Right forelimb (tissue), 1 donor: ENCODE data around the gene ATF4.

Experiments
- DNase-seq: peaks from one replicate; pipeline ENCODE4 v3.0.0-alpha.2; 2018

ATF4 gene

DNA sequence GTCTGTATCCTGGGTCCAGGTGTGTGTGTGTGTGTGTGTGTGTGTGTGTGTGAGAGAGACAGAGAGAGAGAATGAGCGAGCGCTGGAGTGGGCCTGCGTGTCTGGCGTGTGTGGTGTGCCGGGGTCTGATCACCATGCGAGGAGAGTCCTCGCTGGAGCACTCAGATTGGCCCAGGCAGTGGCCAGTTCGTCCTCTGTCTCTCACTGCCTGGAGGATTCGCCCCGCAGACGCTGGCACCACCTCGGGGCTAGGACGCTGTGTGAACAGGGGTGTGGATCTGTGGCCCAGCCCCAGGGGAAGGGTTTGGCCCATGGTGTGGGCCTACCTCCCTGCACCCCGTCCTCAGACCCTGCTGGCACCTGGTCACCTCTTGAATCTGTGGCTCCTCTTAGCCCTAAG, 38.6 kb downstream of the ATF4 start:
- DNase-seq: no peak

DNA sequence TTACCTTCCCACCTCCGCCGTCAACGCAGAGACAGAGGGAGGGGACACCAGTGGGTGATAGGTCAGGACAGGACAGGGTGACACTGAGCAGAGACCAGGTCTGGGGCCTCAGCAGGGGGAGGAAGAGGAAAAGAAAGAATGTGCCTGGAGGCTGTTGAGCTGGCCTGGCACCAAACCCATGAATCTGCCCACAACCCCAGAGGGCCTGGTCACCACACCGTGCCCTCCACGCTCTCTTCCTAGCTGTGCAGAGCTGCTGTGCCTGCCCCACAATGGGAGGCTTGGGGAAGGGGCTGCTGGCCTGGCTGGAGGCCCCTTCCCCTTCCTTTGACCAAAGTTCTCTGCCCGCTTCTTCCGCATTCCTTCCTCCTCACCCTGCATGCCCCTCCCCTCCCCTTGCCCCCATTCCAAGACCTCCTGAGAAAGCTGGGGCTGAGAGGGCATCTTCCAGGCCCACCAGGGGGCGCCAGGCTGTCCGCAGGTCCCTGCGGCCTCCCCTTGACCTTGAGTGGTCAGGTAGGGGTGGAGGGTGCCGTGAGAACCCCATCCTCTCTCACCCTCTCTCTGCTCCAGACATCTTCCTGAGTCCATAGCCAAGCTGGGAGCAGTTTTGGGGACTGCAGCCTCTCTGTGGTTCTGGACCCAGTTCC, 39.2 kb downstream of the ATF4 start:
- DNase-seq: no peak

DNA sequence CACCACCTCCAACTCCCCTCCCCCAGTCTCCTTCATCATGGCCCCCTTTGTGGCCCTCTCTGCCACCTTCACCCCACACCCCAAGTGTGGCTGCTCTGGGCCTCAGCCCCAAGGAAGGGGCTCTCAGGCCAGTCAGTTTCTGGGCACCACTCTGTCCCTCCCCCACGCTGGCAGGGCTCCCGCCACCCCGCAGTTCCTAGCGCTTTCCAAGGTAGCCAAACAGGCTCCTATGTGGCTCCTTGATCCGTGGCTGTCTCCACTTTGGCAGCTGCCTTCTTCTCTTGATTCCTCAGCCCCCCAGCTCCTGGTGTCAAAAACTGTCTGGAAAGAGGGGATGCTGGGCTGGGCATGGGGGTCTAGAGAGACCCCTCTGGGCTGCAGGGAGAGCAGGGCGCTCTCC, 39.8 kb downstream of the ATF4 start:
- no peak for DNase-seq

DNA sequence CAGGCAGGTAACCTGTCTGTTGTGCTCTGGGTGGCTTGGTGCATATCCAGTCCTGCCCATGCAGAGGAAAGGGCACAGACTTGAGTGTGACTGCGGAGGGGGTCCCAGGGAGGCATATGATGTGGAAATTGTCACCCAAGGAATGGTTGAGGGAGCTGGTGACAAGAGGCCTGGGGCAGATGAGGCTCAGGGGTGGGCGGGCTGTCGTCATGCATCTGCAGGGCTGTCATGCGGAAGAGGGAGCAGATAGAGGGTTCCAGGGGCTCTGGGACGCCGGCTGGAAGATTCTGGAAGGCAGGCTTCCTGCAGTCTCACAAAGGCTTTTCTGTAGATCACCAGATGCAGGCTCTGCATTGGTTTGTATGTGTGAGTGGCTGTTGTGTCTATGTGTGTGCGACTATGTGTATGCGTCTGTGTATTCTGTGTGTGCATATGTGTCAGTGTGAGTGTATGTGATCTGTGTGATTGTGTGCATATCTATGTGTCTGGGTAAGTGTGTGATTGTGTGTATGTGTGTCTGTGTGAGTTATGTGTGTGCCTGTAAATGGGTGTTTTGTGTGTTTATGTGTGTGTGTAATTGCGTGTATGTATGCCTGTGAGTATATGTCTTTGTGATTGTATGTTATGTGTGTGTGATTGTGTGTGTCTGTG, 42.6 kb downstream of the ATF4 start:
- DNase-seq: no peak

DNA sequence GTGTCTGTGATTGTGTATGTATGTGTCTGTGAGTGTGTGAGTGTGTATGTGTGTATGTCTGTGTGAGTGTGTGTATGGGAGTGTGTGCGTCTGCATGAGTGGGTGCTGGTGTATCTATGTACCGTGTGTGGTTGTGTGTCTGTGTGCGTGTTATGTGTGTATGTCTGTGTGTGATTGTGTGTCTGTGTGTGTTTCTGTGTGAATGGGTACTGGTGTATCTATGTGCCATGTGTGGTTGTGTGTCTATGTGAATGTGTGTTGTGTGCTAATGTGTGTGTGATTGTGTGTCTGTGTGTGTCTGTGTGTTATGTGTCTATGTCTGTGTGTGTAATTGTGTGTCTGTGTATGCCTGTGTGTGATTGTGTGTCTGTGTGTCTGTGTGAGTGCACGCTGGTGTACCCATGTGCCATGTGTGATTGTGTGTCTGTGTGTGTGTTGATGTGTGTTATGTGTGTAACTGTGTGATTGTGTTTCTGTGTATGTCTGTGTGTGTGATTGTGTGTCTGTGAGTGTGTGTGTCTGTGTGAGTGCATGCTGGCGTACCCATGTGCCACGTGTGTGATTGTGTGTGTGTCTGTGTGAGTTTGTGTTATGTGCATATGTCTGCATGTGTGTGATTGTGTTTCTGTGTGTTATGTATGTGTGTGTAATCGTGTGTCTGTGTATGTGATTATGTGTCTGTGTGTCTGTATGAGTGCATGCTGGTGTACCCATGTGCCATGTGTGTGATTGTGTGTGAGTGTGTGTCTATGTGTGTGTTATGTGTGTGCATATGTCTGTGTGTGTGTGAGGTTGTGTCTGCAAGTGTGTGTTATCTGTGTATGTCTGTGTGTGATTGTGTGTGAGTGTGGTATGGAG, 43.4 kb downstream of the ATF4 start:
- DNase-seq: no peak

DNA sequence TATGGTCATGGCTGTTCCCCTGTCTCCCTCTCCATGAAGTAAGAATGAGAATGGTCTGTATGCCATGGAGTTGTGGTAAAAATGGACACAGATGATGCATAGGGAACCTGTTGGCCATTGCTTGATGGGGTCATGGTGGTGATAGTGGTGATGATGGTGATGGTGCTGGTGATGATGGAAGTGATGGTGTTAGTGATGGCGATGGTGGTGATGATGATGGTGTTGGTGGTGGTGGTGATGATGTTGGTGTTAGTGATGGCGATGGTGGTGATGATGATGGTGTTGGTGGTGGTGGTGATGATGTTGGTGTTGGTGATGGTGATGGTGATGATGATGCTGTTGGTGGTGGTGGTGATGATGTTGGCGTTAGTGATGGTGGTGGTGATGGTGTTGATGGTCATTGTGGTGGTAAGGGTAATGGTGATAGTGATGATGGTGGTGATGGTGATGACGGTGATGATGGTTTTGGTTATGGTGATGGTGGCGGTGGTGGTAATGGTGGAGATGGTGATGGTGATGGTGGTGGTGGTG, 45.1 kb downstream of the ATF4 start:
- no peak for DNase-seq

DNA sequence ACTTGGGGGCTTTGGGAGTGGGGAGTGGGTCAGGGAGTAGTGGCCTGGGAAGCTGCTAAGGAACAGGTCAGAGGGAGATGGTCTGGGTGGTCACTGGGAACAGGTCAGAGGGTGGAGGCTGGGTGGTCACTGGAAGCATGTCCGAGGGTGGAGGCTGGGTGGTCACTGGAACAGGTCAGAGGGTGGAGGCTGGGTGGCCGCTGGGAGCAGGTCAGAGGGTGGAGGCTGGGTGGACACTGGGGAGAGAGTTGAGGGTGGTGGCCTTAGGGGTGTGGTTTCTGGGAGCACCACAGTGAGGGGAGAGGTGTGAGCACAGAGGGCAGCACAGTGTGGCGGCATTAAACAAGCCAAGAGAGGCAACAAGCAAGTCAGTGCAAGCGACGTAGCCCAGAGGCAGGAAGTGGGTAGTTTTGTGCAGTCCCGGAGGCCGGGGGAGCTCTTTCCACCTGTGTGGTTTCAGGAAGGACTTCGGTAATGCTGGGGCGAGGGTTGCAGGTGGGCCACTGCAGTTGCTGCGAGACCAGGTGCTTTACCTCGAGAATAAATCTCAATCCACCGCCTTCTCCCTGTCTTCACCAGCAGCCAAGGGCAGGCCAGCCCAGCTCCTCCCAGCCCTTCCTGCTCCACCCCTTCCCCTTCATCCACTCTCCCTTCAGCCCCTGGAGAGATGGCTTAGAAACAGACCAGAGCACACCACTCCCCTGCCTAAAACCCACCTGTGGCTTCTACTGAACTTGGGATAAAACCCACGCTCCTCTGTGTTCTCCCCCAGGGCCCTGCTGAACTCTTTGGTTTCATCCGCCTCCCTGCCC, 47.0 kb downstream of the ATF4 start:
- no peak for DNase-seq

DNA sequence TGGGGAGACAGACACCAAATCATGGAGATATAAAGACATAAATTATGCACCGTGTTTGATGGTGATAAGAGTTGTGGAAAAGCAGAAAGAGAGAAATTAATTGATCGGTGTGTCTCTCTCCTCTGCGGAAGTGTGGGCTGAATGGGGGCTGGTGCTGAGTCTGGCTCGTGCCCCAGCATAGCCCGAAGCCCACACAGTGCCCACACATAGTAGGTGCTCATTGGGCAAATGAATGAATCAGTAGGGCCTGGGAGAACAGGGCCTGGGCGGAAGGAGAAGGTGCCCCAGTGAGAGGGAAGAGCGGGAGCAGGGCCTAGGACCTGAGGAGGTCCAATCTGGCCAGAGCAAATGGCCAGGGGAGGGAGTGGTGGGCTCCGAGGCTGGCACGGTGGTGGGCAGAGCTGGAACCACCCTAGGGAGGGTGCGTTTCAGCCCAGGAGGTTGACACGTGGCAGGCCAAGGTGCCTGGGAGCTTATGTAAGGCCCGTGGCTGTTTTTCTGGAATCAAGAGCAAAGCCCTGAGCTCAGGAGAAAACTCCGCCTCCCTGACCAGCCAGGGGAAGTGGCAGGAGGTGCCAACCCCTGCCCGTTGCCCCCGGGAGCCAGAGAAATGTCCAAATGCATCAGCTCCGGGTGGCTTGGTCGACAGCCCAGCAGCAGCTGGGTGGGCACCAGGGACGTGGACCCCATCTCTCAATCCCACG, 48.1 kb downstream of the ATF4 start:
- DNase-seq: no peak

DNA sequence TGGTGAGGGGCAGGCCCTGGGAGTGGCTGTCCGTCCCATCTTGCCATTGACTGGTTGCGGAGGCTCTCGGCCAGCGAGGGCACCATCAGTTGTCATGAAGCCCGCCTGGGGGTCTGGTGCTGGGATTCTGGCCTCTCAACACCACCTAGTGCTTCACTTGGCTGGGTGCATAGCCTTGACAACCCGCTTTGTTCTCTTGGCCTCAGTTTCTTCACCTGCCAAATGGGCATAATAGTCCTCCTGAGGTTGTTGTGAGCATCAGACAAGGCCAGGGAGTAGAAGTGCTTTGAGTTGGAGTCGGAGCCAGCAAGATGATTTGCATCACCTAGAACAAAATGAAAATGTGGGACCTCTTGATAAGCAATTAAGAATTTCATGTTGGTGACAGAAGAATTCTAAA, 48.7 kb downstream of the ATF4 start:
- no peak for DNase-seq

DNA sequence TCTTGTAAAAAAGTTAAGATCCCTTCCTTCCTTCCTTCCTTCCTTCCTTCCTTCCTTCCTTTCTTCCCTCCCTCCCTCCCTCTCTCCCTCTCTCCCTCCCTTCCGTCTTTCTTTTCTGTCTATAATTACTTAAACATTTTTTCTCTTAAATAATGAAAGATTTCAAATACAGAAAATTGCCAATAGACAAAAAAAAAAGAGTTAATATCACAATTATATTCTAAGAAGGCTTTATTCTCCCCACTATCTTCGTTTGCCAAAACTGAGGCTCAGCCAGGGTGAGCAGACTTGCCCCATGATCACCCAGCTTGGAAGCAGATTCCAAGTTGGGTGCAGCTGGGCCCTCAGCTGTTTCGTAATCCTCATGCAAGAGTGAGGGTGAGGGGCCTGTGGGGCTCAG, 49.9 kb downstream of the ATF4 start:
- DNase-seq: no peak

DNA sequence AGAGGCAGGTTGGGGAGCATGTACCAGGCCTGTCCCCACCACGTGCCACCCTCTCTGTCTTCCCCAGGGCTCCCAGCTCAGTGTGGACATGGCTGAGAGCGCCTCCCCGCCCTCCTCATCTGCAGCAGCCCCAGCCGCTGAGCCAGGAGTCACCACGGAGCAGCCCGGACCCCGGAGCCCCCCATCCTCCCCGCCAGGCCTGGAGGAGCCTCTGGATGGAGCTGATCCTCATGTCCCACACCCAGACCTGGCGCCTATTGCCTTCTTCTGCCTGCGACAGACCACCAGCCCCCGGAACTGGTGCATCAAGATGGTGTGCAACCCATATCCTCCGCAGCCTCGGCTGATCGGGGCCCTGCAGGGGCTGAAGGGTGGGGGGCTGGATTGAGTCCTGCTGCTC, 50.3 kb downstream of the ATF4 start, which contains the start of gene CACNA1I:
CACNA1I (plus strand) TSS at position 89 of the 400 bp plus-strand sequence; CDS start at position 89, 0 bp downstream.
- DNase-seq: no peak

DNA sequence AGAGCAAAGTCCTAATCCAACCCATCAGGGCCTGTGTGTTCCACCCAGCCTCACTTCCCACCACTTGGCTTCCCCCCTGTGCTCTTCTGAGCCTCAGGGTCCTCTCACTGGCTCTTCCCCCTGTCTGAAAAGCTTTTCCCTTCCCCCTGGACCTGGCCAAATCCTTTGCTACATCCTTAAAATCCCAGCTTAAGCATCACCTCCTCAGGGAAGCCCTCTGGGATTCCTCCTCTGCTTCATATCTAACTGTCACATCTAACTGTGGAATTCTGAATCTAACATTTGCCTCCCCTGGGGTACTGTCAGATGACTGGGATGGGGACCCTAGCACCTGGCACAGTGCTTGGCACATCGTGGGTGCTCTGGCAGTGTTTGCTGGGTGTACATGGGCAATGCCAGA, 51.2 kb downstream of the ATF4 start:
- DNase-seq: no peak
